GM19438 (cell line): ENCODE results near the gene NDUFV3.
"Not testable (repeated sequence)": the region's sequence is repeated elsewhere in the genome, so short reads cannot be mapped to it uniquely, and the experiment has no call there.

Experiments
- ATAC-seq: cut with Tn5 transposase; IDR thresholded peaks from one replicate; pipeline ENCODE4 v1.9.1; 2021; ENCODE audit warnings: low read depth; ENCODE audit not compliant: unreplicated experiment

Gene NDUFV3

DNA sequence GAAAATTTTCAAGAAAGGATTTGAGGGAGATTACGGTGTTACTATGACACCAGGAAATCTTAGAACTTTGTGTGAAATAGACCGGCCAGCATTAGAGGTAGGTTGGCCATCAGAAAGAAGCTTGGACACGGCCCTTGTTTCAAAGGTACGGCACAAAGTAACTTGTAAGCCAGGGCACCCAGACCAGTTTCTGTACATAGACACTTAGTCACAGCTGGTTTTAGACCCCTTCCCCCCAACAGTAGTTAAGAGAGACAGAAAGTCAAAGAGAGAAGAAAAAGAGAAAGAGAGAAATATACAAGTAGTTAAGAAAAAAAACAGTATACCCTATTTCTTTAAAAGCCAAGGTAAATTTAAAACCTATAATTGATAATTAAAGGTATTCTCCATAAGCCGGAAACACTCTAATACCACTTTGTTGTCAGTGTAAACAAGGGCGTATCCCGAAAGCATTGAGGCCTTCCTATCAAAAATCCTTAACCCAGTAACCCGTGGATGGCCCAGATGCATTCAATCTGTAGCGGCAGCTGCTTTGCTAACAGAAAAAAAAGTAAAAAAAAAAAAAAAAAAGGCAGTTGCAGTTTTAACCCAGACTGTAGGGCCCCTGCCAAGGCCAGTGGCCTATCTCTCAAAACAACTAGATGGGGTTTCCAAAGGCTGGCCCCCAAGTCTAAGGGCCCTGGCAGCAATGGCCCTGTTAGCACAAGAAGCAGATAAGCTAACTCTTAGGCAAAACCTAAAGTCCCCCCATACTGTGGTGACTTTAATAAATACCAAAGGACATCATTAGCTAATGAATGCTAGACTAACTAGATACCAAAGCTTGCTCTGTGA, 40.2 kb downstream of the NDUFV3 start:
- not testable (repeated sequence) for ATAC-seq

DNA sequence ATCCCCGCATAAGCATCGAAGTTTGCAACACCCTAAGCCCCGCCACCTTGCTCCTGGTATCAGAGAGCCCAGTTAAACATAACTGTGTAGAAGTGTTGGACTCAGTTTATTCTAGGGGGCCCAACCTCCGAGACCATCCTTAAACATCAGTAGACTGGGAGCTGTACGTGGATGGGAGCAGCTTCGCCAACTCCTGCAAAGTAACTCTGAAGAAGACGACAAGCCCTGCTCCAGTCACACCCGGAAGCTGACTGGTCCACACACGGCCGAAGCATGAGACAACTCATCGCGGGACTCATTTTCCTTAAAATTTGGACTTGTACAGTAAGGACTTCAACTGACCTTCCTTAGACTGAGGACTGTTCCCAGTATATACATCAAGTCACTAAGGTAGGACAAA, 40.9 kb downstream of the NDUFV3 start:
- not testable (repeated sequence) for ATAC-seq

DNA sequence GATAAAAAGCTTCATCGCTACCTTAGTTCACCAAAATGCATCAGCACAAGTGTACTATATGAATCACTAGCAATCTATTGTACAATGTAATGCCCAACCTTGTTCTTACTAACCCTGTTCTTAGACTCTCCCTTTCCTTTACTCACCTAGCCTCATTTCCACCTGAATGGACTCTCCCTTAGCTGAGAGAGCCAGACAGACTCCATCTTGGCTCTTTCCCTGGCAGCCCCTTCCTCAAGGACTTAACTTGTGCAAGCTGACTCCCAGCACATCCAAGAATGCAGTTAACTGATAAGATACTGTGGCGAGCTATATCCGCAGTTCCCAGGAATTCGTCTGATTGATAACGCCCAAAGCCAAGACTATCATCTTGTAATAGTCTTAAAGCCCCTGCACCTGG, 43.3 kb downstream of the NDUFV3 start:
- not testable (repeated sequence) for ATAC-seq

DNA sequence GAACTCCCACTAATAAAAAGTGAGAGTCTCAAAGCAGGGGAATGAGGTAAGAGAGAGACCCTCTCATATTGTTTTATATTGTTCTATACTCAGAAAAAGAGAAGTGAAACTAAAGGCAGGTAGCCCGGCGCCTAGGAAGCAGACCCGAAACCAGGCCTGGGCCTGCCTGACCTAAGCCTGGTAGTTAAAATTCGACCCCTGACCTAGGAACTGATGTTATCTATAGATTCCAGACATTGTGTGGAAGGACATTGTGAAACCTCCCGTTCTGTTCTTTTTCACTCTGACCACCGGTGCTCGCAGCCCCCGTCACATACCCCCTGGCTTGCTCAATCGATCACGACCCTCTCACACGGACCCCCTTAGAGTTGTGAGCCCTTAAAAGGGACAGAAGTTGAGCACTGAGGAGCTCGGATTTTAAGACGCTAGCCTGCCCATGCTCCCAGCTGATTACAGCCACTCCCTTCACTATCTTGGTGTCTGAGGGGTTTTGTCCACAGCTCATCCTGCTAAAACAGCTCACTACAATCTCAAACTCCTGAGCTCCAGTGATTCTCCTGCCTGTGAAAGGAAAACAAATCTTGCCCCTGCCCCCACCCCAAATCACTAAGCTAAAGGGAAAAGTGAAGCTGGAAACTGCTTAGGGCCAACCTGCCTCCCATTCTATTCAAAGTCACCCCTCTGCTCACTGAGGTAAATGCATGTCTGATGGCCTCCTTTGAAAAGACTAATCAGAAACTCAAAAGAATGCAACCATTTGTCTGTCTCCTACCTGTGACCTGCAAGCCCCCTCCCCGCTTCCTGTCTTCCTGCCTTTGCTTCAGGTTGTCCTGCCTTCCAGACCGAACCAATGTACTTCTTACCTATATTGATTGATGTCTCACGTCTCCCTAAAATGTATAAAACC, 44.2 kb downstream of the NDUFV3 start:
- not testable (repeated sequence) for ATAC-seq

DNA sequence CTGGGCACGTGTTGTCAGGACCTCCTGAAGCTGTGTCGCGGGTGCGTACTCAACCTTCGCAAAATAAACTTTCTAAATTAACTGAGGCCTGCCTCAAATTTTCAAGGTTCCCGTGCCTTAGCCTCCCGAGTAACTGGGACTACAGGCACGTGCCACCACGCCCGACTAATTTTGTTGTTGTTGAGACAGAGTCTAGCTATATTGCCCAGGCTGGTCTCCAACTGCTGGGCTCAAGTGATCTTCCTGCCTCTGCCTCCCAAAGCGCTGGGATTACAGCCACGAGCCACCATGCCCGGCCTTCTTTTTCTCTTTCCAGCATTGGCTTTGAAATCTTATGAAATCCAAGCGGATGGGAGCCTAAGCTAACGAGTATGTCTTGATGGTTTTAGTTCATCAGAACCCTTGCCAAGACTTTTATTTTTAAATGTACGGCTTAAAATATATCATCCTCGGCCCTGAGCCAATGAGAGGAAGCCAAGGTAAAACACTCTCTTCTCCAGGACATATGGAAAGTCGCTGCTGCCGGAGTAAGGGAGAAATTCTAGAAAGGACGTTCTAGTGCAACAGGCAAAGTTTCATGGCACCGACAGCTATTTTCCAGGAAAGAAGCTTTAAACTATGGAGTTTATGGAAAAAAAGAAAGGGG, 45.0 kb downstream of the NDUFV3 start:
- no peak for ATAC-seq

DNA sequence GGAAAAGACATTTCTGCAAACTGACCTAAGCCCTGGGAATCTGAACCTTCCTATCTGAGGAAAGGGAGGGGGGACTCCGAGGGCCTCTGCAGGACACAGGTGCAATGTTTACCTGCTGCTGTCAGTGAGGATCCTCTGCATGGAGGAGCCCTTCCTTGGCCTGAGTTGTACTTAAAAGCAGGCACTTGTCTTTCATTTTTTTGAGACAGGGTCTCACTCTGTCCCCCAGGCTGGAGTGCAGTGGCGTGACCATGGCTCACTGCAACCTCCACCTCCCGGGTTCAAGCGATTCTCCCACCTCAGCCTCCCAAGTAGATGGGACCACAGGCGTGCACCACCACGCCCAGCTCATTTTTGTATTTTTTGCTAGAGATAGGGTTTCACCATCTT, 45.5 kb downstream of the NDUFV3 start:
- ATAC-seq: not testable (repeated sequence)

DNA sequence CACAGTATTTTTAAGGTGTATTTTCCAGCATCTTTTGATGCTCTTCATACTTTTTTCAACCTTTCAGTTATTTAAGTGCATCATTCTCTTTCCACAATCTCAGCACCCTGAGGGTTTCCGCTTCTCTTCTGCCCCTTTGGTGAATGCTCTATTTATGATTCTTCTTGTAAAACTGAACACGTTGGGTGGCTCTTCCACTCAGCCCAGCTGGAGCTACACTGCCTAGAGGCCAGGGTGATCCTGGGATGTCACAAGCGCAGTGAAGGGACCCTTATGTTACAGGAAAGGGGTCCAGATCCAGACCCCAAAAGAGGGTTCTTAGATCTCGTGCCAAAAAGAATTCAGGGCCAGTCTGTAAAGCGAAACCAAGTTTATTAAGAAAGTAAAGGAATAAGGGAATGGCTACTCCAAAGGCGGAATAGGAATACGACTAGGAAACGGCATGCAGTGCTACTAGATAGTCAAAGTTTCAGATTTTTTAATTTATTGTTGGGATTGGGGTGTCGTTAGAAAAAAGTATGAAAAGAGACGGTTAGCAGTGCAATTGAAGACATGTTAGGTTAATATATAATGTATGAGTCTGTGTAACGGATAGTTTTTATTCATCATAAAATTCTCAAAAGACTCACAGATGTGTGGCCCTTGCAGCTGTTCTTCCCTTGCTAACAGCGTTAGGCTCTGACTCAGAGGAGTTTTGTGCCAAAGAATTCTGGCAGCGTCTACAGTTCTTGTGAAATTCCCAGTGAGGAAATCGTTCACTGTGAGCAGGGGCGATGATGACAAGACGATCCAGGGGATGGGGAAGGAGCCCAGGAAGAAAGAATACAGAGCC, 46.7 kb downstream of the NDUFV3 start:
- ATAC-seq: no peak

DNA sequence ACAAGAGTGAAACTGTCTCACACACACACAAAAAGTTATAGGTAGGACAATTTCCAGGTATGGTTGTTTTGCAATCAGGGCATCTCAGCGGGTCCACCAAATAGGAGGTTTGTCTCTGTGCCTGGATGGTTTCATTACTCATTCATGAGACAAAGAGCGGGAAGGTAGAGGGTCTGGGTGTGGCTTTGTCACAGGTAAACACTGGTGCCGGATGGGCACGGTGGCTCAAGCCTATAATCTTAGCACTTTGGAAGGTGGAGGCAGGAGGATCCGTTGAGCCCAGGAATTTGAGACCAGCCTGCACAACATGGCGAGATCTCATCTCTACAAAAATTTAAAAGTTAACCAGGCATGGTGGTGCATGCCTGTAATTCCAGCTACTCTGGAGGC, 48.6 kb downstream of the NDUFV3 start:
- no peak for ATAC-seq

DNA sequence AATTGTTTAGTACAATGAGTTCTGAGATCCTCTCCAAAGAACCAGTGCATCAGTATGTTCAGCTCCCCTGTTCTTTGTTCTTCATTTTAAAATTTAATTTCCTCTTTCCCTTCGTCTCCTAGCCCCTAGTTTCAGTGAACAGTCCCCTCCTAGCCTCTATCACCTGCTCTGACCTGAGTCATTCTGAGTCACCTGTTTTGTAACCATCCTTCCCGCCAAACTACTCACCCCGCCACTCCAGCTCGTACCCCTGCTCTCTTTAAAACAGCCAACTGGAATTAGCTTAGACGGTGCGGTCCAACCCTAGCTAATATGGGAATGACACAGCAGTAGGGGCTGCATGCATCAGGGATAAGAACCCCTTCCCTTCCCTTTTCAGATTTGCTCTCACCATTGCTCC, 49.1 kb downstream of the NDUFV3 start:
- no peak for ATAC-seq

DNA sequence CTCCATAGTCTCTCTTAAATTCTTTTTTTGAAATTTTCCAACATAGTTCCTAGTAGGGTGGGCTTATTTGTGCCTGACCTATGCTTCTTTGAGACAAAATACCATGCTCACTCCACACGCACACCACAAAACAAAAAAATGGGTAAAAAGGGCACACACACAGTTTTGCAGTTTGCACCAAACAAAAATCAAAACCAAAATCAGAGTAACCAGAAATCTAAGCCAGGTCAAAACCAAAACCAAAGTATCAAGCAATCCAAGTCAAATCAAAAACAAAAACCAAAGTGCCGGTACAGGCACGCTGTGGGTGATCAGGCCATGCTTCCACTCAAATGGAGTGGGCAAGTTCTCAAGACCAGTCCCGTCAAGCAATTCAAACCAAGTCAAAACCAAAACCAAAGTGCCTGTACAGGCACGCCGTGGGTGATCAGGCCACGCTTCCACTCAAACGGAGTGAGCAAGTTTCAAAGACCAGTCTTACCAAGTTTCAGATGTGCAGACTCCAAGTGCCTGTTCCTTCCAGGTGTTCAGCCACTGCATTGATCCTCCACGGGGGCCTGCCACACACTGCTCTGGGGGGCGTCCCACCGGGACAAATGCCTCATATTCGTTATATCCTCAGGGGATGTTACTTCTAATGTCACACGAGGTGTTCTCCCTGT, 56.1 kb downstream of the NDUFV3 start:
- not testable (repeated sequence) for ATAC-seq

DNA sequence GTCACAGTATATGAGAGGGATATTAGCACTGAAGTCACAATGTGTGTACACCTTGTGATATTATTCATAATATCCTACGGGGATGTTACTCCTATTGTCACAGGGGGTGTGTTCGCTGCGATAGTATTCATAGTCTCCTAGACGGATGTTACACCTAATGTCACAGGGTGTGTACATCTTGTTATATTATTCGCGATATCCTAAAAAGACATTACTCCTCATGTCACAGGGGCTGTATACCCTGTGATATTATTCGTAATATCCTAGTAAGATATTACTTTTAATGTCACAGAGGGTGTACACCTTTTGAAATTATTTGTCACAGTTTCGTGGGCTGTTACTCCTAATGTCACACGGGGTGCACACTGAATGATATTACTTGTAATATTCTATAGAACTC, 58.1 kb downstream of the NDUFV3 start:
- ATAC-seq: not testable (repeated sequence)

DNA sequence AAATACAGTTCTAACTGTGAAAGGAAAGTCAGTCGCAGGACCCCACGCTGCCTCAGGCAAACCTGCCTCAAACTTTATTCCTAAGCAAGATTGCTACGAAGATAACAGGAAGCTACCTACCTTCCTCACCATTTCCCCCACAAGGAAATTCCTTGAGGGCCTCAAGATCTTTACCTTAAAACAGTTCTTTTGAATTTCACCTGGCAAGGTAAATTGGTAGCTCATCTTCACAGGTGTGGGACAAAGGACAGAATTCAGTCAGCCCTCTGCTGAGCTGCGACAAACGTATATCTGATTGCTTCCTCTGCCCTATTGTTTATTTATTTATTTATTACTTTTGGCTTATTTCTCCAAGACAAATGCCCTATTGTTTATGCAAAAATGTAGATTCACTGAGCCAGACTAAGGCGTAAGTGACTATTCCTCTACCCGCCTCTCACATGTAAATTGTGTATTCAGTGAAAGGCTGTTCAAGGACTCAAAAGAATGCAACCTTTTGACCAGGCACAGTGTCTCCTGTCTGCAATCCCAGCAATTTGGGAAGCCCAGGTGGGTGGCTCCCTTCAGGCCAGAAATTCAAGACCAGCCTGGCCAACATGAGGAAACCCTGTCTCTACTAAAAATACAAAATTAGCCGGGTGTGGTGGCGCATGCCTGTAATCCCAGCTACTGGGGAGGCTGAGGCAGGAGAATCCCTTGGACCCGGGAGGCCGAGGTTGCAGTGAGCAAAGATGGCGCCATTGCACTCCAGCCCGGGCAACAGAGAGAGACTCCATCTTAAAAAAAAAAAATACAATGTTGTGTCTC, 63.9 kb downstream of the NDUFV3 start:
- ATAC-seq: no peak

DNA sequence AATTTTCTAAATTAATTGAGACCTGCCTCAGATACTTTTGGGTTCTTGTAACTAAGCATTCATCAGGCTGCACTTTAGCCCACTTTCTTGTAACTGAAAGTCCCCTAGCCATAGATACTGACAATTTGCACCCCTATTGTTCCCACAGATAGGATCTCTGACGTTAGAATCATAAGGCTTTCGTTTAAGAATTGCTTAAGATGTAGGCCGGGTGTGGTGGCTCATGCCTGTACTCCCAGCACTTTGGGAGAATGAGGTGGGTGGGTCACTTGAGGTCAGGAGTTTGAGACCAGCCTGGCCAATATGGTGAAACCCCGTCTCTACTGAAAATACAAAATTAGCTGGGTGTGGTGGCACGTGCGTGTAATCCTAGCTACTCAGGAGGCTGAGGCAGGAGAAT, 65.0 kb downstream of the NDUFV3 start:
- ATAC-seq: not testable (repeated sequence)

DNA sequence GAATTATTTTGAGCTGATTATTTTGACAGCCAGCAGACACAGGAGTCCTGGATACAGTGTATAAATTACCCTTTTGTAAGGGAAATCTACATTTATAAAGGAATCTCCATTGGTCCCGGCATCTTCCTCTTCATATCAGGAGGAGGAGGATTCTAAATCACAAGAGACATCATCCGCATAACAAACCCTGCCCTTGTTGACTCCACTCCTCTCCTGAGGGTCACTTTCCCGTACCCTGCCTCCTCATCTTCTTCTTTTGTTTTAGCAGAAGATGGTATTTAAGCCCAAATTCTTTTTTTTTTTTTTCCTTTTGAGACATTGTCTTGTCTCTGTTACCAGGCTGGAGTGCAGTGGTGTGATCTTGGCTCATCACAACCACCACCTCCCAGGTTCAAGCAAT, 66.6 kb downstream of the NDUFV3 start:
- no peak for ATAC-seq

DNA sequence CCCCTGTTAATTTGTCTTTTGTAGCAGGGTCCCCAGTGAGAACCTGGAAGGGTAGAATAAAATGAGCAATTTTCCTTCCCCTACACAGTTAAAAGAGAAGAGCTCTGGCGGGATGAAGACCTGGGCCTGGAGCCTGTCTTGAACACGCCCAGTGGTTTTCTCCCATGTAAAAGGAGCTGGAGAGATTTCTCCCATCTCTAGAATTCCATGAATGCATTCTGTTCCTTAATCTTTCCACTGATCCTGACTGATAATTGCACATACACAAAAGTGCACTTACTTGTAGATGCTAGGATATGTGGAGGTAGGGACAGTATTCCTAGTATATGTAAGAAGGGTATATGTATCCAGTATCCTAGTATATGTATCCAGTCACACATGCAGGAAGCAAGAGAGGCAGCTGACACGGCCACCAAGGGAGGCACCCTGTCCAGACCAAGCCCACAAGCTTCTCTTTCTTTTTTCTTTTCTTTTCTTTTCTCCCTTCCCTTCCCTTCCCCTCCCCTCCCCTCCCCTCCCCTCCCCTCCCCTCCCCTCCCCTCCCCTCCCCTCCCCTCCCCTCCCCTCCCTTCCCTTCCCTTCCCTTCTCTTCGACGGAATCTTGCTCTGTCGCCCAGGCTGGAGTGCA, 69.4 kb downstream of the NDUFV3 start:
- ATAC-seq: no peak
